Upper lobe of left lung (tissue), 4 donors: ENCODE results near the gene KLRC2.
A peak's percentile ranks its signal among the peaks of the same experiment; 100 is the strongest.

Source experiments
- CTCF ChIP-seq, 6 experiments: fragments of 450-650 bp in 4 of 6; fragments of 200-600 bp in 2 of 6; sonication (generic) in 2 of 6; IDR thresholded peaks; one replicate each; pipeline ENCODE4 v1.5.1; 2016 to 2019; ENCODE audit warnings: antibody characterized with exemption in 6 of 6
- POLR2AphosphoS5 ChIP-seq, 2 donors: sonication (generic); formaldehyde crosslinking; IDR thresholded peaks; one replicate each; pipeline ENCODE4 v1.5.1; 2017; ENCODE audit warnings: antibody characterized with exemption in 2 of 2

- TF ChIP-seq CTCF (IDR thresholded peaks at IDR 0.05): no peak
- peak in 1 of 2 donors; percentile 25 for TF ChIP-seq POLR2AphosphoS5 (IDR thresholded peaks at IDR 0.05)
Observed at GRCh38 chr12:10395390-10395998, 40.3 kb downstream of the KLRC2 start.
